Transverse colon (tissue), 4 donors: ENCODE measurements around the gene SLIT1. TPM values are rescaled to one million over a fixed set of nuclear protein-coding genes. Genes with fewer than 3 reads are reported as not detected.

Experiments
- DNase-seq: peaks from one replicate; pipeline ENCODE4 v3.0.0-alpha.2; 2019
- H3K27ac ChIP-seq, 4 donors: fragments of 200-600 bp; sonication (generic); 2 replicates each; pipeline ENCODE4 v1.5.1; 2016 to 2018; ENCODE audit warnings: inconsistent platforms in 4 of 4
- H3K27me3 ChIP-seq: fragments of 200-600 bp; sonication (generic); 2 replicates; pipeline ENCODE4 v1.5.1; 2017; ENCODE audit warnings: inconsistent platforms
- H3K36me3 ChIP-seq, 4 donors: fragments of 200-600 bp; sonication (generic); 2 replicates each; pipeline ENCODE4 v1.5.1; 2017 to 2019; ENCODE audit warnings: inconsistent platforms in 4 of 4
- H3K4me1 ChIP-seq, 4 donors: fragments of 200-600 bp; sonication (generic); 2 replicates each; pipeline ENCODE4 v1.5.1; 2017 to 2020; ENCODE audit warnings: inconsistent platforms in 4 of 4
- H3K4me3 ChIP-seq, 4 donors: fragments of 200-600 bp; sonication (generic); 1 replicate in 1 of 4; 2 replicates in 3 of 4; pipeline versions ENCODE4 v1.5.1 to v1.6.1; 2017 to 2019; ENCODE audit warnings: inconsistent platforms in 4 of 4
- H3K9me3 ChIP-seq, 2 donors: fragments of 200-600 bp; sonication (generic); 2 replicates each; pipeline ENCODE4 v1.5.1; 2017 to 2019; ENCODE audit warnings: inconsistent platforms in 2 of 2
- EP300 ChIP-seq: sonication (generic); formaldehyde crosslinking; IDR thresholded peaks from one replicate; pipeline ENCODE4 v1.6.1; 2017; ENCODE audit warnings: antibody characterized with exemption, low read depth
- POLR2A ChIP-seq: fragments of 450-650 bp; IDR thresholded peaks from one replicate; pipeline ENCODE4 v1.6.1; 2016; ENCODE audit warnings: antibody characterized with exemption, mild to moderate bottlenecking, moderate library complexity
- POLR2AphosphoS5 ChIP-seq, 3 donors: sonication (generic); formaldehyde crosslinking; IDR thresholded peaks; one replicate each; pipeline ENCODE4 v1.6.1; 2016; ENCODE audit warnings: antibody characterized with exemption in 3 of 3
- WGBS, 2 donors: methylation state at CpG; one replicate each; pipeline ENCODE4 v1.1.5; 2018; ENCODE audit warnings: low coverage in 1 of 2; 5-methylcytosine and 5-hydroxymethylcytosine counted together
- in situ Hi-C, 4 donors: fragments of 200-750 bp; cut with MboI; loops; one replicate each; pipeline versions ENCODE4 v1.15.0 to v1.15.1; 2017; ENCODE audit warnings: low sequenced_read_pairs in 3 of 4, low pct_ligation_motif_present in 1 of 4, low pct_unique_long_range_greater_than_20kb in 1 of 4
- intact Hi-C: fragments of 100-400 bp; cut with DNase I; formaldehyde crosslinking; loops from one replicate; pipeline ENCODE4 v1.15.1; 2023; ENCODE audit warnings: low total_unique reads
- total RNA-seq, 4 donors: library from RNA; depleted of rRNA; stranded (reverse); fragments of >200 nt; gene quantifications; one replicate each; pipeline ENCODE4 v1.1.0, GENCODE V29; 2016
- TF ChIP-seq, protein P1 (sequence below), 5 experiments: fragments of 200-600 bp in 3 of 5; fragments of 450-650 bp in 2 of 5; sonication (generic) in 3 of 5; IDR thresholded peaks; 1 replicate in 2 of 5; 2 replicates in 3 of 5; pipeline ENCODE4 v1.5.1; 2016 to 2017; ENCODE audit warnings: antibody characterized with exemption in 5 of 5, inconsistent platforms in 3 of 5, mild to moderate bottlenecking in 2 of 5, moderate library complexity in 1 of 5

Gene SLIT1
- total RNA-seq, 4 donors from 2014 or later, result 0.27 to 1.9 (median 0.32) TPM; not detected in 1

DNA sequence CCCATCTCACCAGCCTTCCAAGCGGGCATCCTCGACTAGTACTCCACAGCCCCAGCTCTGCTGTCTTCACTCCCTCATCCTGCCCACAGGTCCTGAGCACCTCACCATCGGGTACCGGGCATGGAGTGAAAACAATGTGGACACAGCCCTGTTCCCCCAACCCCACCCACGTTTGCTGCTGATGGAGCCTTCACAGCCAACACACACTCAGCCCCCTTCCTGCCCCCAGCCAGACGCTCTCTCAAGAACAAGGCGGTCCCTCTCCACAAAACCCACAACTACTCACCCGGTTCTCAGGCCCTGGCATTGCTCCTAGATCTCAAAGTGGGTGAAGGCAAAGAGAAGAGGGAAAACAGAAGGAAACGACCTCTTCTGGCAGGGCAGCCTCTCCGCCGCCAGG is 56.1 kb downstream of the SLIT1 start:
- intact Hi-C loops, result no loop called here
- no peak overlapping the region for H3K27ac ChIP-seq
- no peaks in the 10 kb centered on the region for H3K9me3 ChIP-seq
- no peak overlapping the region for H3K4me3 ChIP-seq
- in situ Hi-C loops, result no loop called here
- WGBS, 2 donors, result 42 to 52% methylated on average over 3 to 11 of the region's 11 CpGs
- H3K36me3 ChIP-seq, result no peaks in the 10 kb centered on the region
- DNase-seq, result no peak
- no peak for TF ChIP-seq POLR2AphosphoS5 (IDR thresholded peaks at IDR 0.05)
- no peak for TF ChIP-seq POLR2A
- no peak for TF ChIP-seq EP300
- TF ChIP-seq, protein P1, sequence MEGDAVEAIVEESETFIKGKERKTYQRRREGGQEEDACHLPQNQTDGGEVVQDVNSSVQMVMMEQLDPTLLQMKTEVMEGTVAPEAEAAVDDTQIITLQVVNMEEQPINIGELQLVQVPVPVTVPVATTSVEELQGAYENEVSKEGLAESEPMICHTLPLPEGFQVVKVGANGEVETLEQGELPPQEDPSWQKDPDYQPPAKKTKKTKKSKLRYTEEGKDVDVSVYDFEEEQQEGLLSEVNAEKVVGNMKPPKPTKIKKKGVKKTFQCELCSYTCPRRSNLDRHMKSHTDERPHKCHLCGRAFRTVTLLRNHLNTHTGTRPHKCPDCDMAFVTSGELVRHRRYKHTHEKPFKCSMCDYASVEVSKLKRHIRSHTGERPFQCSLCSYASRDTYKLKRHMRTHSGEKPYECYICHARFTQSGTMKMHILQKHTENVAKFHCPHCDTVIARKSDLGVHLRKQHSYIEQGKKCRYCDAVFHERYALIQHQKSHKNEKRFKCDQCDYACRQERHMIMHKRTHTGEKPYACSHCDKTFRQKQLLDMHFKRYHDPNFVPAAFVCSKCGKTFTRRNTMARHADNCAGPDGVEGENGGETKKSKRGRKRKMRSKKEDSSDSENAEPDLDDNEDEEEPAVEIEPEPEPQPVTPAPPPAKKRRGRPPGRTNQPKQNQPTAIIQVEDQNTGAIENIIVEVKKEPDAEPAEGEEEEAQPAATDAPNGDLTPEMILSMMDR (IDR thresholded peaks at IDR 0.05), result no peak
- H3K4me1 ChIP-seq, result no peaks in the 10 kb centered on the region
- H3K27me3 ChIP-seq, result peaks cover under 1% of the 10 kb centered on the region

DNA sequence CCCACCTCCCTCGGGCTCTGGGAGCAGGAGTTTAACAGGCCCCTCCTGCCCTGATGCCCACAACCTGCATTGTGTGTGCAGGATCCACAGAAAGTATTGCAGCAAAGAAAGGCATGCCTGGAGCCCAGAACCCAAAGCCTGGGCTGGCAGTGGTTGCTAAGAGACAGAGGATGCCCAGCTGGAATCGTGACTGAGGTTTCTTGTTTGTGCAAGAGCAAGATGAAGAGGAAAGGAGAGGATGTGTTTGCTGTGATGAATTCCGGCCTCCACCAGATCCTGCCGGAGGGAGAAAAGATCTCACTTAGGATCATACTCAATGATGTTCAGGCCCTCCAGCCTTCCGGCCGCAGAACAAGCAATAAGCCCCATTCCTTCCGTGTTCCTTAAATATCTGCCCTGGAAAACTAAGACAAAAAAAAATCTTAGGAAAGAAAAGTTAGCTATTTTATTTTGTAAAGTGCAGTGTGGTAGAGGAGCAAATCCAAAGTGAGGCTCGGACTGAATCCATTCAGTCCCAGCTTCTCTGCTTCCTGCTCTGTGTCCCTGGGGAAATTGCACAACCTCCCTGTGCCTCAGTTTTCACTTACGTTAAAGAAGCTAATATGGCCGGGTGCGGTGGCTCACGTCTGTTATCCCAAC is 57.1 kb downstream of the SLIT1 start:
- 77 to 80% methylated on average over 7 to 12 of the region's 12 CpGs for WGBS, 2 donors
- no peaks in the 10 kb centered on the region for H3K36me3 ChIP-seq
- H3K27ac ChIP-seq, result no peak overlapping the region
- H3K9me3 ChIP-seq, result no peaks in the 10 kb centered on the region
- intact Hi-C loops (no loop called here), in situ Hi-C loops (no loop called here)
- no peaks in the 10 kb centered on the region for H3K4me1 ChIP-seq
- no peak for DNase-seq
- peaks cover 9% of the 10 kb centered on the region for H3K27me3 ChIP-seq
- no peak overlapping the region for H3K4me3 ChIP-seq
- TF ChIP-seq POLR2A (no peak), EP300 (no peak), POLR2AphosphoS5 (IDR thresholded peaks at IDR 0.05) (no peak)
- TF ChIP-seq, protein P1 (IDR thresholded peaks at IDR 0.05), result no peak

DNA sequence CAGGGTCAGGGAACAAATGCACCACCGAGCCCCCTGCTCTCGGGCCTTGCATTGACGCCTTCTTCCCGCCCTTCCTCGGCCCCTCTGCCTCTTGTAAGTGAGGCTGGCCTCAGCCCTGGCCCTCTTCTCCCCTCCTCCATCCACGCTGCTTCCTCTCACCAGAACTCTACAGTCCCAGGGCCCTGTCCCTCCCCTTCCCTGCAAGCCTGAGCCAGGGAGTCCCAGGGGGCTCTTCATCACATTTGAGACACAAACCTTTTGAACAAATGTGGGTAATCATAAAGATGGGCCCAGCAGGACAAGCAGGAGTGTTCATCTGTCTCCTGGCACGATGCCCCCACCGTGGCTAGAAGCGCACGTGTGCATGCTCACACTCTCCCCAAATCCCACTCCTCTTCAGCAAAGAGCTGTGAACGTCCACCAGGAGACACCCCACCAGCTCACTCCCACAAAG is 57.7 kb downstream of the SLIT1 start:
- H3K27ac ChIP-seq, result no peak overlapping the region
- H3K36me3 ChIP-seq, result no peaks in the 10 kb centered on the region
- peaks cover 9% of the 10 kb centered on the region for H3K27me3 ChIP-seq
- no peak overlapping the region for H3K4me3 ChIP-seq
- TF ChIP-seq POLR2AphosphoS5 (IDR thresholded peaks at IDR 0.05) (no peak), EP300 (no peak), POLR2A (no peak)
- TF ChIP-seq, protein P1 (IDR thresholded peaks at IDR 0.05), result no peak
- DNase-seq, result no peak
- no peaks in the 10 kb centered on the region for H3K4me1 ChIP-seq
- WGBS, 2 donors, result 63% methylated on average over 11 of the region's 11 CpGs; no CpG with 5 or more reads in 1 of the 2 donors
- in situ Hi-C loops (no loop called here), intact Hi-C loops (no loop called here)
- H3K9me3 ChIP-seq, result no peaks in the 10 kb centered on the region

DNA sequence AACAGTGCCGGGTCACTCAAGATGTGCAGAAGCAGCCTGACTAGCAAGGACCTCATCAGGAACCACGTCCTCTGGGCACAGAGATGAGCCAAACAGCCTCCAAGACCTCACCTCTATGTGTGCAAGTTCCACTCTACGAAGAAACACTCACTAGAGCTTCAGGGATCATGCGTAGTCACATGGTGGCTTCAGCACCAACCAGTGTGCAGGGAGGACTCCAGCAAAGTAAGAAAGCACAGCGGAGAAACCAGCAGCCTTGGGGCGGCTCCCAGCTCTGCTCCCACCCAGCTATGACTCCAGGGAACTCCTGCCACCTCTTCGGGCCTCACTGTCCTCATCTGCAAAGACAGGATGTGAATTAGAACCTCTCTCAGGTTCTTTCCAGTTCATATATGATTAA is 58.2 kb downstream of the SLIT1 start:
- 75 to 83% methylated on average over 2 to 7 of the region's 7 CpGs for WGBS, 2 donors
- H3K4me3 ChIP-seq, result no peak overlapping the region
- no peaks in the 10 kb centered on the region for H3K9me3 ChIP-seq
- in situ Hi-C loops, result no loop called here
- TF ChIP-seq POLR2A, result no peak
- no peak for TF ChIP-seq POLR2AphosphoS5 (IDR thresholded peaks at IDR 0.05)
- TF ChIP-seq, protein P1 (IDR thresholded peaks at IDR 0.05), result no peak
- no peak for TF ChIP-seq EP300
- intact Hi-C loops, result no loop called here
- peaks cover 9% of the 10 kb centered on the region for H3K27me3 ChIP-seq
- DNase-seq, result no peak
- H3K4me1 ChIP-seq, result no peaks in the 10 kb centered on the region
- H3K36me3 ChIP-seq, result no peaks in the 10 kb centered on the region
- no peak overlapping the region for H3K27ac ChIP-seq
